Fibroblast of peridontal ligament (primary cell): ENCODE data around the gene AGO3.
"Not testable (repeated sequence)": the region's sequence is repeated elsewhere in the genome, so short reads cannot be mapped to it uniquely, and the experiment has no call there.

Experiments
- DNase-seq: peaks from one replicate; pipeline ENCODE4 v3.0.0-alpha.2; 2010; ENCODE audit errors: extremely low read depth

The AGO3 gene

GRCh38 chr1:36007741-36008140, 76.8 kb downstream of the AGO3 start:
- no peak for DNase-seq

- DNase-seq = no peak
These were observed 77.8 kb downstream of the AGO3 start for GRCh38 chr1:36008546-36009197.

GRCh38 chr1:36014722-36015220, 83.9 kb downstream of the AGO3 start:
- DNase-seq = no peak

- DNase-seq = no peak
These were observed 85.8 kb downstream of the AGO3 start for GRCh38 chr1:36016686-36017085.

- DNase-seq = peak; percentile 7
These were observed 92.3 kb downstream of the AGO3 start for GRCh38 chr1:36023098-36023769.

GRCh38 chr1:36024024-36024423, 93.1 kb downstream of the AGO3 start:
- not testable (repeated sequence) for DNase-seq

- no peak for DNase-seq
These were observed 93.9 kb downstream of the AGO3 start for GRCh38 chr1:36024847-36025246.

- DNase-seq = no peak
These were observed 96.9 kb downstream of the AGO3 start for GRCh38 chr1:36027766-36028165.

GRCh38 chr1:36031441-36031840, 100.5 kb downstream of the AGO3 start:
- DNase-seq = no peak

- DNase-seq = no peak
These were observed 103.8 kb downstream of the AGO3 start for GRCh38 chr1:36034692-36035091.

- DNase-seq = no peak
These were observed 104.2 kb downstream of the AGO3 start for GRCh38 chr1:36035154-36035553.

- no peak for DNase-seq
These were observed 109.3 kb downstream of the AGO3 start for GRCh38 chr1:36040238-36040637.

GRCh38 chr1:36051821-36052220, 120.9 kb downstream of the AGO3 start:
- DNase-seq = no peak

GRCh38 chr1:36053978-36054377, 123.1 kb downstream of the AGO3 start:
- DNase-seq = no peak

GRCh38 chr1:36055706-36056105, 124.8 kb downstream of the AGO3 start:
- no peak for DNase-seq

- no peak for DNase-seq
These were observed 131.4 kb downstream of the AGO3 start for GRCh38 chr1:36062315-36062714.

- DNase-seq = no peak
These were observed 137.0 kb downstream of the AGO3 start for GRCh38 chr1:36067871-36068270.

GRCh38 chr1:36068866-36069265, 138.0 kb downstream of the AGO3 start:
- DNase-seq = no peak

GRCh38 chr1:36070349-36070748, 139.4 kb downstream of the AGO3 start:
- DNase-seq = no peak

GRCh38 chr1:36076979-36077573, 146.2 kb downstream of the AGO3 start:
- DNase-seq = no peak

- no peak for DNase-seq
These were observed 149.3 kb downstream of the AGO3 start for GRCh38 chr1:36080236-36080635.

GRCh38 chr1:36080801-36081200, 149.9 kb downstream of the AGO3 start:
- DNase-seq = no peak

GRCh38 chr1:36081926-36082485, 151.1 kb downstream of the AGO3 start:
- no peak for DNase-seq
